NB4 (cell line): ENCODE results near the gene C1orf21.

Experiments
- POLR2A ChIP-seq: IDR thresholded peaks from 2 replicates; pipeline ENCODE4 v1.6.1; 2011; ENCODE audit warnings: mild to moderate bottlenecking; ENCODE audit not compliant: insufficient read length; ENCODE audit errors: extremely low read depth
- TF ChIP-seq, protein P1 (sequence below): IDR thresholded peaks from one replicate; pipeline ENCODE4 v1.5.1; 2012; ENCODE audit warnings: low read depth, low read length

DNA sequence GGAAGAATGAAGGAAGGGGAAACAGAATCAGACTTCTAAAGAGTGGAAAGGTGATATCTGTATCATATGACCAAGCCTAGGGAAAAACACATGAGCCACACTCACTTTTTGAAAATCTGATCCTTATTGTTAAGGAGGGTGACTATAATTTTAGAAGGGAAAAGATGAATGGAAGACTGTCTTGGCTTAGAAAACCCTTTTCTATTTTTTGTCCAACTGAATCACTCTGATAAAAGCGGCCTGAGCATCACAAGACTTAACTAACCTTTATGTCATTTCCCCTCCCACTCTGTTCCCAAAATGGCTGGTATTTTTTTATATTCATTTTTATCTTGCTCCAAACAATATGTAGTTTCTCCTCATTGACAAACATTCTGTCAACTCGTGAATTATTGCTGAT lies 169.8 kb downstream of the C1orf21 start:
- TF ChIP-seq, protein P1, sequence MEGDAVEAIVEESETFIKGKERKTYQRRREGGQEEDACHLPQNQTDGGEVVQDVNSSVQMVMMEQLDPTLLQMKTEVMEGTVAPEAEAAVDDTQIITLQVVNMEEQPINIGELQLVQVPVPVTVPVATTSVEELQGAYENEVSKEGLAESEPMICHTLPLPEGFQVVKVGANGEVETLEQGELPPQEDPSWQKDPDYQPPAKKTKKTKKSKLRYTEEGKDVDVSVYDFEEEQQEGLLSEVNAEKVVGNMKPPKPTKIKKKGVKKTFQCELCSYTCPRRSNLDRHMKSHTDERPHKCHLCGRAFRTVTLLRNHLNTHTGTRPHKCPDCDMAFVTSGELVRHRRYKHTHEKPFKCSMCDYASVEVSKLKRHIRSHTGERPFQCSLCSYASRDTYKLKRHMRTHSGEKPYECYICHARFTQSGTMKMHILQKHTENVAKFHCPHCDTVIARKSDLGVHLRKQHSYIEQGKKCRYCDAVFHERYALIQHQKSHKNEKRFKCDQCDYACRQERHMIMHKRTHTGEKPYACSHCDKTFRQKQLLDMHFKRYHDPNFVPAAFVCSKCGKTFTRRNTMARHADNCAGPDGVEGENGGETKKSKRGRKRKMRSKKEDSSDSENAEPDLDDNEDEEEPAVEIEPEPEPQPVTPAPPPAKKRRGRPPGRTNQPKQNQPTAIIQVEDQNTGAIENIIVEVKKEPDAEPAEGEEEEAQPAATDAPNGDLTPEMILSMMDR, result no peak
- no peak for TF ChIP-seq POLR2A
